HG03103 (cell line): ENCODE data around the gene SPTBN5.

Experiments used
- ATAC-seq: cut with Tn5 transposase; IDR thresholded peaks from one replicate; pipeline ENCODE4 v1.9.1; 2021; ENCODE audit warnings: low read depth; ENCODE audit not compliant: unreplicated experiment

The SPTBN5 gene

GRCh38 chr15:41927536-41927935, 33.7 kb upstream of the SPTBN5 start:
- ATAC-seq: no peak

GRCh38 chr15:41926185-41927056, 32.6 kb upstream of the SPTBN5 start:
- ATAC-seq: no peak

DNA sequence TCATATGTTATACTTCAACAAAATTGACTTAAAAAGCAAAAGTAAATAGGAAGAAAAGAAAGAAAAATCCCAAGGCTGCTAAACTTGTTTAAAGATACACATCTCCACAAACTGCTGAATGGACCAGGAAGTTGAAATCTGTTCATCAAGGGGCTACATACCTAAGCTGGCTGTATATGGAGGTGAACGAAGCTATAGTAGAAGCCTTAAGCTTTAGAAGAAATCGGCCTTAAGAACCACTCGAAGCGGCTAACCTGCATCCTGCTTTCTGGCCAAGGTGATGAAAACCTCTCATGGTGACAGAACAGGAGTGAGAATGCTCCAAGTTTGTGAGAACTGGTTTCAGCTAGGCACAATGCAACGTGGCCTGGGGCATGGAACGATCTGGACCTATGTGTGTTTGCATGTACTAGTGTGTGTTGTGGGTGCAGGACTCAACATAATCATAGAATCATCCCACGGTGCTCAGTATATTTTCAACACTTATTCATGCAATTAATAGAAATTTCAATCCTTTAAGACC, 31.3 kb upstream of the SPTBN5 start:
- ATAC-seq: no peak

DNA sequence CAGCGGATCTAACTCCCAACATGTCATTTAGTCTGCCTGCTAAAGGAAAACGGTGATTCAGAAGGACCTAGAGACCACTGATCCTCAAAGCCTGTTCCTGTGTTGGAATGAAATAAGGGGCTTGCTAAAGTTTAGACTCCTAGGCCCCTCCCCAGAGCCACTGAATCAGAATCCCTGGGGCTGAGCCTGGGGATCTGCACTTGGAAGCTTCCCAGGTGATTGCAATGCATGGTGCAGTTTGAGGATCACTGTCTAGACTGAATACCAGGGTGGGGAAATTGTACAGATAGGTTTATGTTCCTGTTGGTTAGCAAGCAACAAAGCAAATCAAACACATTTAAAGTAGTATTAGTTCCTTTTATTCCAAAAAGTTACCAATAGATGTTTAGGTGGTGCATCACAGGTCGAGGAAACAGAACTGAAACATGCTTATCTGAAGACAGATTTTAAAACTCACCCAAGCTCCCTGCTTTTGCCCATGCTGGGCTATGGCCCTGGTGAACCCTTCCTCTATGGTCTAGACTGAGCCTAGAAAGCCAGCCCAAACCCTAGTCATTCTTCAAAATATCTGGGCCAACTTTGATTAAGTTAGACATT, 29.6 kb upstream of the SPTBN5 start:
- ATAC-seq: no peak

DNA sequence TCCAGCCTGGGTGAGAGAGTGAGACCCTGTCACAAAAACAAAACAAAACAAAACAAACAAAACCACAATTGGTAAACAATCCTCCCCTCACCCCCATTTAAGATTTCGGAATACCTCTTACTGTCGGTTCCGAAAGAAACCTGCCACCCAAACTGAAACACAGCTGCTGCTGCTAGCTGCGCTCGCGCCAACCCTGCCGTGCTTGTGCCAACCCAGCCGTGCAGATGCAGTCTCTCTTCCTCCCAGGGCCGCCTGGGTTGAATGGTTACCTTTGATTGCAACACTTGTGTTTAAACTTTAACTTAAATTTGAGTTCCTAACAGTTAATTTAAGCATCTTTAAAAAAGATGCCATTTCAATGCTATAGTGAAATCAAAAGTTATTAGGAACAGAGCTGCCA, 28.5 kb upstream of the SPTBN5 start:
- no peak for ATAC-seq

DNA sequence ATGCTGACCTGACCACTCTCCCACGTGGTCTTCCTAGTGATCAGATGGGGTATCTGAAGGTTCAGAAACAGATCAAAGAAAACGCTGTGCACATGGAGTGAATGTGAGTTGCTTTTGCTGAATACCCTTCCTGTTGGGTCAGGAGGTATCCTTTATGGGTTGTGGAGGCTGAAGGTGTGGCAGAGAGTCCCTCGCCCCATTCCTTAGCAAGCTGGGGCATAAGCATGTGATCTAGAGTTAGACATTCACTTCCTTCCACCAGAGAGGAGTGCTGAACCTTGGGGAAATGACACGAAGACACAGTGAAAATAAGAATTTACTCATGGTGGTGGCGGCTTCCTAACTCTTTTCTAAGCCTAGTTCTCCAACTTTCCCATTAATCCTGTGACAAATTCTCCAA, 27.8 kb upstream of the SPTBN5 start:
- ATAC-seq: no peak

DNA sequence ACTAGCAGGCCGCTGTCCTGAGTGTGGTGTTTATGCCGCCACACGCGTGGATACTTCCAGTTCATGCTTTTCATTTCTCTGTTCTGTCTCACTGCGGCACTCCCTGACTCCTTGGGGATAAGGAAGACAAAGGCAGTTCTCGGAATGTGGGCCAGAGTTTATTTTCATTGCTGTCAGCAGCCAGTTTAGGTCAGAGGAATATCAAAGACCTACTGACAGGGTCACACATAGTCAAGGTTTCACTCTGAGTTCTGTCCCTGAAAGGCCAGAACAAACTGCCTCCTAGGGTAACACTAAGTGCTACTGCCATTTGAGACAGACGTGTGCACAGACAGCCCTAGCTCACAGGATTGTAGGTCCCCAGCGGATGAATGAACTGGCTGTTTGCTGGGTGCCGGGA, 27.3 kb upstream of the SPTBN5 start:
- ATAC-seq: no peak

- ATAC-seq: no peak
These were observed 26.2 kb upstream of the SPTBN5 start for GRCh38 chr15:41919954-41920538.

DNA sequence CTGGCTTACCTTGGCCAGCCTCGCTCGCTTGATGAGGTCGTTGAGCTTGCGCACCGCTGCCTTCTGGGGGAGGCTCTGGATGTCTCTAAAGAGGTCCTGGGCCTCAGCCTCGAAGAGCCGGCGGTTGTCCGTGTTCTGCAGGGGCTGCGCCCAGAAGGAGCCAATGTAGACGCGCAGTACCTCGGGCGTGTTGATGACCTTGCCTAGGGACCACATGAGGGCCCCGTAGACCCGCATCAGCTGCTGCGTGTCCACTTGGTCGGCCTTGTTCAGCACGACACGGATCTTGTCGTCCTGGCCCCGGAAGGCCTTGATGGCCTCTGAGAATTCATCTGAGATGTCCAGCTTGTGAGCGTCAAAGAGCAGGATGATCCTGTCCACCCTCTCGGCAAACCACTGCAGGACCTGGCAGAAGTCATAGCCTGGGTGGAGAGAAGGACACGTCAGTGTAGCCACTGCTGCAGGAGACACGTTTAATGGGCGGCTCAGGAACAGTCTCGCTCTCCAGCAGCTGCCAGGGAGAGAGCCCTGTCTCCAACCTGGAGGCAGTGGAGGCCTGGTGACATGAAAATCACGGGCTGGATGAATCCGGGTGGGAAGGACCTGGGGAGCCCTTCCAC, 25.5 kb upstream of the SPTBN5 start:
- no peak for ATAC-seq

DNA sequence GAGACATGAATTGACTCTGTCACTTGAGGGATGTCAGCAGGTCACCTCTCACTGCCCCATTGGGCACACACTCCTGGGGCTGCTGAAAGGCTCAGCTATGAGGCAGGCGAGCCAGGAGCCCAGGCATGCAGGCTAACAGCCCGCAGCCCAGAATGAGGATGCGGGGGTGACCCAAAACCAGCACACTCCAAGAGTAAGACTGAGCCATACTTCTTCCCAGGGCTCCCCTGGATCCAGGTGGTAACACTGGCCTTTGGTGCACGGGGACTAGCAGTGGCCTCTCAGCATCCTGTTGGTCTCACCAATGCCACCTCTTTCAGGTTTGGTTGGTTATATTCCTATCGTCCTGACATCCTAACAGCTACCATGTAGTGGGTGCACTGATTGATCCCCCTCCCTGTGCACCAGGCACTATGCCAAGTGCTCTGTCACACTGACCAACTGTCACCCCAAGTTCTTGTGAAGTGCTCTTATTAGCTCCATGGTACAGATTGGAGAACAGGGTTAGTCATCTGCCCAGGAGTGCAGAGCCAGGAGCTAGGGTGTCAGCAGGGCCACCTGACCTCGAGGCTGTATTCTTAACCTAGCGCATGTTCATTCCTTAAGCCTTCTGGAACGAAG, 24.8 kb upstream of the SPTBN5 start:
- no peak for ATAC-seq

- no peak for ATAC-seq
These were observed 24.0 kb upstream of the SPTBN5 start for GRCh38 chr15:41917767-41918430.

GRCh38 chr15:41915255-41915994, 21.6 kb upstream of the SPTBN5 start:
- no peak for ATAC-seq

- ATAC-seq: no peak
These were observed 20.6 kb upstream of the SPTBN5 start for GRCh38 chr15:41914411-41914810.

- ATAC-seq: no peak
These were observed 19.4 kb upstream of the SPTBN5 start for GRCh38 chr15:41913256-41913655.

DNA sequence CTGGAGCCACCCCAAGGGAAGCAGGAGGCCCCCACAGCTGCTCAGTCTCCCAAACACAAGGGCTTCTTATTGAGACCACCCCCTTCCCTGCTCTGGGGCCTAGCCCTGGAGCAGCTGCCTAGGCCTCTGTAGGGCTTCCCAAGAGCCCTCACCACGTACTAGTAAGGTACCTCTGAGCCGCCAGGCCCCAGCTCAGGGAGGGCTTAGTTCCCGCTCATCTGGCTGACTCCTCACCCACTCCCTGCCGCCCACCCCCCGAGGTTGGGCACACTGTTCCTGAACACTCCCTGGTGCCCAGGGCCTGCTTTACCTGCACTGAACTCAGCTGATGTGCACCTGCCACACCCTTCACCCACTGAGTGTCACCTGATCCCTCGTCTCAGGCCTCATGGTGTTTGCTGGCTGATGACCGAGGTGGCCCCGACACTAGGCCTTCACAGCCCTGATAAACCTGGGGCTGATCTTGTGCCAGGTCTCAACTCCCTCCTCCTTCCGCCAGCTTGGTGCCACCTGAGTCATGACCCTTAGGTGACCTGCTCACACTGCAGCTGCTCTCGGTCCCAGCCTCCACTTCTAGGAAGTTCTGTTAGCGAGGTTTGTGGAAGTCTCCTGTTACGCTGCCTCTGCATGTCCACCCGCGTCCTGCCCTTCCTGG, 18.0 kb upstream of the SPTBN5 start:
- ATAC-seq: no peak

DNA sequence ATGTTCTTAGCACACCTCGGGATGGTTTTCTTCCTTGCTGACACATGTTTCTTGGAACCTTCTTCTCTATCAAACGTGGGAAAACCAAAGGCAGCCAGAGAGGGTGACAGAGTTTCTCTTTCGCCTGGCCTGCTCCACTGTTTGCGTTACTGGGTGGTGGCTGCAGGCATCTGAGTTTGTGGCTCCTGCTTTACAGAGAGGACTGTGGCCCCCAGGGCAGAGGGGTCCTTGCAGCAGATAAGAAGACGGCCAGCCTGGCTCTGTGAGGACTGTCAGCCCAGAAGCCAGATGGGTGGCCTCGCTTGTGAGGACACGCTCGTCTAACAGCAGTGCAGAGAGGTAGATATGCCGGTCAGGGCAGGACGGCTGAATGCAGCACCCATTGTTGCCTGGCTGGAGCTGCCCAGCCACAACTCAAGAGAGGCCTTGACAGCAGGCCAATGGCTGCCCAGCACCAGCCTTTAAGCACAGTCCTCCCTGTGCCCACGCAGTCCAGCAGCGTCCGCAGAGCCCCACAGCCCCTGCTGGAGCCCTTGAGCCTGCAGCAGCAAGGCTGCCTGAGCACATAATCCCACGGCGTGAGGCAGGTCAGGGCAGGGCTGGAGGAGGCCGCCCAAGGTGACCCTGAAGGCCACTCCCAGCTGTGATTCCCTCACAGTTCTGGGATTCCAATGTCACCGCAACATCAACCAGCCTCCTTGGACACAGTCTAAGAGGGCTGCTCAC, 15.0 kb upstream of the SPTBN5 start:
- no peak for ATAC-seq

- ATAC-seq: no peak
These were observed 13.3 kb upstream of the SPTBN5 start for GRCh38 chr15:41907141-41907540.

DNA sequence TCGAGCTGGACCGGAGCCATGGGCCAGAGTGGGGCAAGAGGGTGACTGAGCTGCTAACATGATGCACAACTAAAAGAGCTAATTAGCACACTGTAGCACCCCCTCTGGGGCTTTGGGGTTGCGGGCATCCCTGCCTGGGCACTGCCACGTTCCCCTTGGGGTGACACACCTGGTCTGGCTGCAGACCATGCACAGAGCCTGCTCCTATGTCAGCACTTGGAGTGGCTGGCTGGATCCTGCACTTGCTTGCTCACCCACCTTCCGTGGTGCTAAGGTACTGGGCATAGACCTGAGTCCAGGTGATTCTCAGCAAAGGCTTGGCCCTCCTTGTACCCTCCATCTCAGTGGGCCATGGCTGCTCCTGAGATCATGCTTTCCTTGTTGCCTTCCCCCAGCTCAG, 12.8 kb upstream of the SPTBN5 start:
- ATAC-seq: no peak
